NCI-H2029 treated with DMSO at 0.1 percent for 48 hours (cell line): ENCODE data around the gene DRAP1.

Source experiments
- DNase-seq: peaks from one replicate; lab custom pipeline; 2025; lab: John Stamatoyannopoulos, UW

The DRAP1 gene

DNA sequence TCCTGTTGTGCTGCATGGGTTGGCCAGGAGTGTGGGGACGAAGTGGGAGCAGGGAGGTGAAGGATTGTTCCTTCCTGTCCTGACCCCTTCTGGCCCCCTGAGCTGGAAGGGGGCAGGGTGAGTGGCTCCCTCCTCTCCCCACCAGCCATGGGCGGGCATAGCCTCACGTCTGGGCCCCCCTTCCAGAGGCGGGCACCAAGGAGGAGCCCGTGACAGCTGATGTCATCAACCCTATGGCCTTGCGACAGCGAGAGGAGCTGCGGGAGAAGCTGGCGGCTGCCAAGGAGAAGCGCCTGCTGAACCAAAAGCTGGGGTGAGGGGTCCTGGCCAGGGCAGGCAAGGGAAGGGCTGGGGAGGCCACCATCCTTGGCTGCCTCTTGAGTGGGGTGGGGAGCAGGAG, 45.7 kb downstream of the DRAP1 start:
- no peak for DNase-seq

DNA sequence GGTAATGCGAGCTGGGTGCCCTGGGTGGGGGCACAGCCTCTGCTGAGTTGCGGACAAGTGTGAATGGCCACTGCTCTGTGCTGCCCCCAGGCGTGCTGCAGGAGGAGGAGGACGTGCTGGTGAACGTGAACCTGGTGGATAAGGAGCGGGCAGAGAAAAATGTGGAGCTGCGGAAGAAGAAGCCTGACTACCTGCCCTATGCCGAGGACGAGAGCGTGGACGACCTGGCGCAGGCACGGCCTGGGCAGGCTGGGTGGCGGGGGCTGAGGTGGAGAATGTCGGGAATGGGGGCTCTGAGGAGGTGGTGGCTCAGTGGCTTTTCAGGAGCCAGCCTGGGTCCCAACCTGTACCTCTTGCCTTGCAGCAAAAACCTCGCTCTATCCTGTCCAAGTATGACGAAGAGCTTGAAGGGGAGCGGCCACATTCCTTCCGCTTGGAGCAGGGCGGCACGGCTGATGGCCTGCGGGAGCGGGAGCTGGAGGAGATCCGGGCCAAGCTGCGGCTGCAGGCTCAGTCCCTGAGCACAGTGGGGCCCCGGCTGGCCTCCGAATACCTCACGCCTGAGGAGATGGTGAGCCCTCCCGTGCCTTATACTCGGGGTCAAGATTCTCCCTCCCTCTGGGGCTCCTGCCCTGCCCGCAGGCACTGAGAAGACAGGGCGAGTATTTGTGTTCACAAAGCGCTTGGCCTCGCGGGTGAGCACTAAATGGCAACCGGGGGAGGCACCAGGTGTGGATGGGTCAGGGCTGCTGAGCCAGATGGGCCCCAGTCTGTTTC, 46.9 kb downstream of the DRAP1 start:
- no peak for DNase-seq

DNA sequence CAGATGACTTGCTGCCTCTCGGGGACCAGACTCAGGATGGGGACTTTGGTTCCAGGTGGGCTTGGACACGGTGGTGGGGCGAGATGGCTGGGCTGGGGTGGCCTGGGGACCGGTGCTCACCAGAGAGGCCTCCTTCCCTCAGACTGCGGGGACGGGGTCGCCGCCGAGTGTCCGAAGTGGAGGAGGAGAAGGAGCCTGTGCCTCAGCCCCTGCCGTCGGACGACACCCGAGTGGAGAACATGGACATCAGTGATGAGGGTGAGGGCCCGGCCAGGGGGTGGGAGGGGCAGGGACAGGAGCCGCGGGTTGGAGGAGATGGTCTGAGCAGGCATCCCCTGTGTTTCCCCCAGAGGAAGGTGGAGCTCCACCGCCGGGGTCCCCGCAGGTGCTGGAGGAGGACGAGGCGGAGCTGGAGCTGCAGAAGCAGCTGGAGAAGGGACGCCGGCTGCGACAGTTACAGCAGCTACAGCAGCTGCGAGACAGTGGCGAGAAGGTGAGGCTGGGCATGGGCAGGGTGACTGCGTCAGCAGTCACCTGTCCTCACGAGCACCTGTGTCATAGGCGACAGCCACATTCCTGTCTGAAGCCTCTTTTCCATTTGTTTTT, 48.2 kb downstream of the DRAP1 start:
- DNase-seq = no peak

DNA sequence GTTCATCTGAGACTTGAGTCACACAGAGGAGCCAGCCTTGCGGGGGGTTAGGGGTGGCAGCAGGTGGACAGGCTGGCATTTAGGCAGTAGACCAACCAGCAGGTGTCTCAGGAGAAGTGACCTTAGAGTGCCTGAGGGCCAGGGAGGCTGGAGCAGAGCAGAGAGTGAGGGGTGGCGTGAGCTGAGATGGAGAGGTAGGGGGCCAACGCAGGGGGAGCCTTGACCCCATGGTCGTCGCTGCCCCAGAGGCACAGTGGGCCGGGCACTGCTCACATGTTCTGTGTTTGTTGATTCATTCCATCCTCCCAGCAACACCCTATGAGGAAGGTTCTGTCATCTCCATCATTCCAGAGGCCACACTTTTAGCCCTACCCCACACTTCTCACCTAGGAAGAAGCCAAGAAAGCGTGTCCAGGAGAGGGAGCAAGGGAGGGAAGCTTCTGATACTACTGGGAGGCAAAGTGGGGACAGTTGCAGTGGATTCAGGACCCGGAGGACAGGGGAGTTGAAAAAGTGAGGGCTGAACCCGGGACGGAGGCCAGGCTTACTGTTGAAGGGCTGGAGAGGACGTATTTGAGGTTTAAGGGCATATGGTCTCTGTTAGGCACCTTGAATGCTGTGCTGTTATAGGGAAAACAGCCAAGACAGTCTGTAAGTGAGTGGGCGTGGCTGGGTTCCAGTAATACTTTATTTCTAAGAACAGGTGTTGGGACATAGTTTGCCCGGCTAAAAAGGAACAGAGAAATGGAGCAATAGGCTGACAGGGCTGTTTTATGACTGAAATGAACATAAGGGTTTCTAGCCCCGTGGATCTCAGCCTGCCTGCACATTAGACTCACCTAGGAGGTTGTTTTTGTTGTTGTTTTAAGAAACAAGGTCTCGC, 49.6 kb downstream of the DRAP1 start:
- no peak for DNase-seq
